Measurements from ENCODE around the gene DEAF1. TPM values are rescaled to one million over a fixed set of nuclear protein-coding genes. Genes with fewer than 3 reads are reported as not detected.

Gene DEAF1
- total RNA-seq, 4 donors from 2014 or later, result 61.8 to 103 (median 87.6) TPM

DNA sequence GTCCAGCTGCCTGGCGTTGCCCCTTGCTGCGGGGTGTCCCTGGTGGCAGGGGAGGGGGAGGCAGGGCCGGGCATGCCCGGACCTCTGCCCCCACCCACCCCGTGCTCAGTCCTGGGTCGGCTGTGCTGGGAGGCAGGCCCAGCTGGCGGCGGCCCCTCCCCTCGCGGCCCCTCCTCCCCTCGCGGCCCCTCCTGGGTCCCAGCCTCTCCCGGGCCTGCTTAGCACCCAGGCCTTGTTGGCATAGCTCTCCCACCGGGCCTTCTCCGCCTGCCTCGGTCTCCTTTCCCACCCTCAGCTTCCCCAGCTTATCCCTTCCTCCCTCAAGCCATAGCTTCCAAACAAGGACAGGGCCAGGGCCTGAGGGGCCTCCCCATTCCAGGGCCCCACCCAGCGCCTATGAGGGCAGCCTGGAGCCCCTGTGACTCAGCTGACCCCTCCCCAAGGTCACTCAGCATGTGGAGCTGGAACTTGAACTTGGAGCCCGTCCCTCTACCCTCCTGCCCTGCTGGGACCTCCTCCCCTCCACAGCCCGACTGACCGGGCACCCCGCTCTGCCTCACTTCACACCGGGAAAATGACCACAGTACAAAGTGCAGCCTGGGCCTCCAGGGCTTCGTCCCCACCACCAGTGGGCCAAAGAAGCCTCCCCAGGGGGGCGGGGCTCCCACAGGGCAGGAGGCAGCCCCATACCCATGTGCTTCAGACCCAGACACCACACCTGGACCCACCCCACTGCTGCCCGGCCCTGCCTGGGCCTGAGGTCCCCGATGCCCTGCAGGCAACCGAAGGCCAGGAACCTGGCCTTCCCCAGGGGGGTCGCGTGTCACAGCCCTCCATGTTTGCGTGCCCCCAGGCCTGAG is 12.2 kb upstream of the DEAF1 start:
- peak in 1 of 2 donors; percentile 60 for TF ChIP-seq POLR2A (IDR thresholded peaks at IDR 0.05)
- TF ChIP-seq, protein P1, sequence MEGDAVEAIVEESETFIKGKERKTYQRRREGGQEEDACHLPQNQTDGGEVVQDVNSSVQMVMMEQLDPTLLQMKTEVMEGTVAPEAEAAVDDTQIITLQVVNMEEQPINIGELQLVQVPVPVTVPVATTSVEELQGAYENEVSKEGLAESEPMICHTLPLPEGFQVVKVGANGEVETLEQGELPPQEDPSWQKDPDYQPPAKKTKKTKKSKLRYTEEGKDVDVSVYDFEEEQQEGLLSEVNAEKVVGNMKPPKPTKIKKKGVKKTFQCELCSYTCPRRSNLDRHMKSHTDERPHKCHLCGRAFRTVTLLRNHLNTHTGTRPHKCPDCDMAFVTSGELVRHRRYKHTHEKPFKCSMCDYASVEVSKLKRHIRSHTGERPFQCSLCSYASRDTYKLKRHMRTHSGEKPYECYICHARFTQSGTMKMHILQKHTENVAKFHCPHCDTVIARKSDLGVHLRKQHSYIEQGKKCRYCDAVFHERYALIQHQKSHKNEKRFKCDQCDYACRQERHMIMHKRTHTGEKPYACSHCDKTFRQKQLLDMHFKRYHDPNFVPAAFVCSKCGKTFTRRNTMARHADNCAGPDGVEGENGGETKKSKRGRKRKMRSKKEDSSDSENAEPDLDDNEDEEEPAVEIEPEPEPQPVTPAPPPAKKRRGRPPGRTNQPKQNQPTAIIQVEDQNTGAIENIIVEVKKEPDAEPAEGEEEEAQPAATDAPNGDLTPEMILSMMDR (IDR thresholded peaks at IDR 0.05), result peak in 3 of 6 experiments; percentile 16 to 43 (median 32)
- H3K4me1 ChIP-seq, result peaks cover 32 to 71% of the 10 kb centered on the region in 2 donors
- intact Hi-C loops (cut with DNase I), result no loop called here
- no peaks in the 10 kb centered on the region for H3K9me3 ChIP-seq
- H3K27me3 ChIP-seq, result no peaks in the 10 kb centered on the region
- peak overlapping the region; percentile 20 to 56 (median 39) for H3K4me3 ChIP-seq (replicated peaks in 1 of 3)
- 15 to 42% methylated on average over 9 to 11 of the region's 30 CpGs for WGBS, 2 donors
- peak; percentile 76 to 83 for DNase-seq
- H3K36me3 ChIP-seq, result peaks cover 0 to under 1% of the 10 kb centered on the region in 2 donors
- peak overlapping the region; percentile 91 to 99 (median 97) for H3K27ac ChIP-seq

DNA sequence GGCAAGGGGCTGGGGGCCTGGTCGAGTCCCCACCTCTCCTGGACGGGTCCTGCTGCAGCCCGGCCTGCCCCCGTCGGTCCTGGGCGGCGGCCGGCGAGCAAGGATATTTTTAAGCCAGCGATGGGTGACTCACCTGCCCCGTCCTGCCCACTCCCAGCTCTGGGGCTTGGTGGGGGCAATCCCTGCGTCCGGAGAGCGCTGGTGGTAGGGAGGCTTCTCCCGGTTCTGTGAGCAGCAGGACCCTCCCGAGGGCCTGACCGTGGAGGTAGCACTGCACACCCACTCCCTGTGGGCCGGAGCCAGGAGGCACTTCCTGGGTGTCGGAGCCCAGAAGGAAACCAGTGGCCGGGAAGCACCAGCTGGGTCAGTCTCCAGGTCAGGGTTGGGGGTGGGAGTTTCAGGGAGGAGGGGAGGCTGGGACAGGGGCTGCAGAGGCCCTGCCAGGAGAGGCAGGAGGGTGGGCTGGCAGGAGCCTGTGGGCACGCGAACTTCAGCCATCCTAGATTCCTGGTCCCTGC is 11.5 kb upstream of the DEAF1 start:
- Histone ChIP-seq H3K9me3 (no peaks in the 10 kb centered on the region), H3K36me3 (peaks cover 0 to 3% of the 10 kb centered on the region in 2 donors), H3K27ac (peak overlapping the region; percentile 91 to 99 (median 97)), H3K4me1 (peaks cover 32 to 75% of the 10 kb centered on the region in 2 donors), H3K4me3 (replicated peaks in 1 of 3) (peak overlapping the region; percentile 20 to 56 (median 39)), H3K27me3 (no peaks in the 10 kb centered on the region)
- peak in 1 of 2 donors; percentile 5 for TF ChIP-seq POLR2A (IDR thresholded peaks at IDR 0.05)
- TF ChIP-seq, protein P1 (IDR thresholded peaks at IDR 0.05), result peak in 1 of 6 experiments; percentile 27
- DNase-seq, result peak; percentile 53 to 60
- intact Hi-C loops (cut with DNase I), result no loop called here
- WGBS, 2 donors, result 0% methylated on average over 10 of the region's 22 CpGs; no CpG with 5 or more reads in 1 of the 2 donors

DNA sequence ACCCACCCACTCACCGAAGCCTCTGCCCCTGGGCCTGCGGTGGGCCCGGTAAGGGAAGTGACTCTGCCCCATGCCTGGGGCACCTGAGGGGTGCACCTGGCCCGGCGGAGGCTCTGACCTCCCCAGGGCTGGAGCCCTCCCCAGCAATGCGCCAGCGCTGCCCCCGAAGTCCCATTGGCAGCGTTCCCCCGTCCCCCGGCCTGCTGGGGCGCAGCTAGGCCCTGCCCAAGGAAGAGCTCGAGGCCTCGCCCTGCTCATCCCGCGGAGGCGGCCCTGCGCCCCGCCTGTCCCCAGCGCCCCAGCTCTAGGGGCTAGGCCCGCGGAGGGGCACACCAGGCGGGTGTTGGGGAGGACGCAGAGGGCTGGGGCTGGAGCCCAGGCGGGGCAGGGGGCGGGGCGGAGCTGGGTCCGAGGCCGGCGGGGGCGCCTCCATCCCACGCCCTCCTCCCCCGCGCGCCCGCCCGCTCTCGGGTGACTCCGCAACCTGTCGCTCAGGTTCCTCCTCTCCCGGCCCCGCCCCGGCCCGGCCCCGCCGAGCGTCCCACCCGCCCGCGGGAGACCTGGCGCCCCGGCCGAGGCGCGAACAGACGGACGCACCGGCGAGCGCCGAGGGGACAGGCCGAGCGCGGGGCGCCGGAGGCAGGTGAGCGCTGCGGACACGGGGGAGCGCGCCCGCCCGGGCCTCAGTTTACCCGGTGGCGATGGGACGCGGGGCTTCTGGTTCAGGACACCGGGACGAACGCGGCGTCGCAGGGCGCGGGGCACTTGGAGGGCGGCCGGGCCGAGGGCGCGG is 10.8 kb upstream of the DEAF1 start, which contains the start of gene EPS8L2:
Gene EPS8L2 (plus strand): TSS at position 586 of the 793 bp plus-strand sequence. CDS start 3,177 bp downstream, outside the sequence.
- H3K4me3 ChIP-seq (replicated peaks in 1 of 3), result peak within 1 kb of the TSS; percentile 20 to 56 (median 39)
- DNase-seq, result peak; percentile 73 to 80
- intact Hi-C loops (cut with DNase I), result no loop called here
- TF ChIP-seq POLR2A (IDR thresholded peaks at IDR 0.05), result peak; percentile 47 to 64
- TF ChIP-seq, protein P1 (IDR thresholded peaks at IDR 0.05), result no peak
- 43 to 100% methylated on average over 1 to 8 of the region's 90 CpGs for WGBS, 2 donors
- H3K4me1 ChIP-seq, result peaks cover 32 to 78% of the 10 kb centered on the region in 2 donors
- peak within 1 kb of the TSS; percentile 91 to 99 (median 97) for H3K27ac ChIP-seq
- H3K36me3 ChIP-seq, result peaks cover 0 to 3% of the 10 kb centered on the region in 2 donors
- H3K27me3 ChIP-seq, result no peaks in the 10 kb centered on the region
- no peaks in the 10 kb centered on the region for H3K9me3 ChIP-seq

DNA sequence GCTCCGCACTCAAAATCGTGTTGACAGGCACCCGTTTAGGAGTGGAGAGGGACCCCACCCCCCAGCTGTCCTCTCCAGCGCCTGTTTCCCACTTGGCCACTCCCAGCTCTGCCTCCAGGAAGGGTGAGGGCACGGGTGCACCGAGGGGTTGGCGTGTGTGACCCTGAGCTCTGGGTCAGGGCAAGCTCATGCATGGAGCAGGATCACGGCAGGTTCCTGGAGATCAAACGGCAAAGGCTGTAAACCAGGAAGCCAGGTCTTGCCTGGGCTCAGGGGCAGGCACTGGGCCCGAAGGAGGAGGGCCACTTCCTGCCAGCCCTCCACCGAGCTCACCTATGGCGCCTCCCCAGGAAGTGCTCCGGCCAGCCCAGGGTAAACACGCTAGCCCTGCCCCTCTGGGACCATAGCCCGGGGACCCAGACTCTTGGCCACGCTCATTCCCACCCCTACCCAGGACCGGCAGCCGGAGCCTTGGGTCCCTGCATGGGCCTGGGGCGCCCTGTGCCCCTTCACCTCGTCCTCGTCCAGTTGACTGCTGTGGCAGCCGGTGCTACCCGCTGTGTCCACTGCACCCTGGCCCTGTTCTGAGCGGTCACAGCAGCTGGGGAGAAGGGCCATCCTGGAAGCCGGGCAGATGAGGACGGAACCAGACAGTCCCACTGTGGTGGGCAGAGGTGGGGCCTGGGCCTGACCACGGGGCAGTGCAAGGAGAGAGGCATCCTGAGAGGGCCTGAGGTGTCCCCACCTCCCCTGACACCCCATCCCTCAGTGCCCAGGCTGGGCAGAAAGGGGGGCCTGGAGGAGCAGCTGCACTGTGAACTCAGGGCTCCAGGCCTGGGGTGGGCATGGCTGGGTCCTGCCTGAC is 10.0 kb upstream of the DEAF1 start:
- intact Hi-C loops (cut with DNase I), result no loop called here
- Histone ChIP-seq H3K27me3 (no peaks in the 10 kb centered on the region), H3K36me3 (peaks cover 0 to 3% of the 10 kb centered on the region in 2 donors), H3K4me3 (replicated peaks in 1 of 3) (peak overlapping the region in 1 of 3 donors; percentile 56), H3K9me3 (no peaks in the 10 kb centered on the region), H3K27ac (peak overlapping the region; percentile 64 to 97 (median 91)), H3K4me1 (peaks cover 32 to 76% of the 10 kb centered on the region in 2 donors)
- DNase-seq, result peak; percentile 31 to 35
- 70 to 80% methylated on average over 11 to 15 of the region's 27 CpGs for WGBS, 2 donors
- TF ChIP-seq, protein P1 (IDR thresholded peaks at IDR 0.05), result no peak
- no peak for TF ChIP-seq POLR2A (IDR thresholded peaks at IDR 0.05)
